Measurements from ENCODE around the gene SPATA22.
"Not testable (repeated sequence)": the region's sequence is repeated elsewhere in the genome, so short reads cannot be mapped to it uniquely, and the experiment has no call there.

SPATA22 gene, protein sequence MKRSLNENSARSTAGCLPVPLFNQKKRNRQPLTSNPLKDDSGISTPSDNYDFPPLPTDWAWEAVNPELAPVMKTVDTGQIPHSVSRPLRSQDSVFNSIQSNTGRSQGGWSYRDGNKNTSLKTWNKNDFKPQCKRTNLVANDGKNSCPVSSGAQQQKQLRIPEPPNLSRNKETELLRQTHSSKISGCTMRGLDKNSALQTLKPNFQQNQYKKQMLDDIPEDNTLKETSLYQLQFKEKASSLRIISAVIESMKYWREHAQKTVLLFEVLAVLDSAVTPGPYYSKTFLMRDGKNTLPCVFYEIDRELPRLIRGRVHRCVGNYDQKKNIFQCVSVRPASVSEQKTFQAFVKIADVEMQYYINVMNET

DNA sequence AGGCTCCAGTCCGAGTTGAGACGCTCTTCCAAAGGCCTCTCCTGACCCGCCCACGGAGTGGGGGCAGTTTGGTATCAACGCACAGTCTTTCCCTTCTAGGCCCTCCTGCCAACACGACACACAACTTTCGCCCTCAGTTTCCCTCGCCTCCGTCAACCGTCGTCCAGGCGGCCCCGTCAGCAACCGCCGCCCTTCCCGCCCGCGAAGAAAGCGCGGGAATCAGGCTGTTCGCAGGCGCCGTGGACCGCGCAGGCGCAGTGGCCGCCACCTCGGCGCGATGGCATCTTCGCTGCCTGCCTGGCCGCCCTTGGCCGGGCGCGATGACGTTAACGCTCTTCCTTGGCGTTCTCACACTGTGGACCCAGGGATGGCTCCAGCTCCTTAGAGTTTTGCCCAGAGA is at the start of gene SPATA22:
TSS of gene SPATA22 (minus strand) at position 221 of the 400 bp plus-strand sequence. CDS start 2,494 bp downstream, outside the sequence.
- DNase-seq = no peak

DNA sequence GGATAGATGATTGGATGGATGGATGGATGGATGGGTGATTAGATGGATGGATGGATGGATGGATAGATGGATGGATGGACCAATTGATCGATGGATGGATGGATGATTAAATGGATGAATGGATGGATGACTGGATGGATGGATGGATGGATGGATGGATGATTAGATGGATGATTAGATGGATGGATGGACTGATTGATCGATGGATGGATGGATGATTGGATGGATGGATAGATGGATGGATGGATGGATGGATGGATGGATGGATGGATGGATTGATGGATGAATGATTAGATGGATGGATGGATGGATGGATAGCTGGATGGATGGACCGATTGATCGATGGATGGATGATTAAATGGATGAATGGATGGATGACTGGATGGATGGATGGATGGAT is 47.9 kb upstream of the SPATA22 start:
- DNase-seq = not testable (repeated sequence)

DNA sequence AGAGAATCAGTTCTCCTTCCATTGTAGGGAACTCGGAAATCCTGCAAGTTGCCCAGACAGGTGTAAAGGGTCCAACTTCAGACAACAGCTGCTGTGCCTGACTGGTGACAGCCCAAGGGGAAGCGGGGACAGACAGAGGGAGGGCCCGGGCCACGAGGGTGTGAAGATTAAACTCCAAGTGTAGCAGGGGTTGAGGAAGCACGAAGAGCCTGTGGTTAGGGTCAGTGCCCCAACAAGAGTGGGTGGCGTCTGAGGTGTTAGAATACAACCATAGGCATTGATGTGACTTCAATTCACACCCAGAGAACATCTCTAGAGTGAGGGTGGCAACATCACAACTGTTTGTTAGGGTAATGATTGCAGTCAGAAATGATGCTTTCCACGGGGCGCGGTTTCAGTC is 43.3 kb upstream of the SPATA22 start:
- no peak for DNase-seq

DNA sequence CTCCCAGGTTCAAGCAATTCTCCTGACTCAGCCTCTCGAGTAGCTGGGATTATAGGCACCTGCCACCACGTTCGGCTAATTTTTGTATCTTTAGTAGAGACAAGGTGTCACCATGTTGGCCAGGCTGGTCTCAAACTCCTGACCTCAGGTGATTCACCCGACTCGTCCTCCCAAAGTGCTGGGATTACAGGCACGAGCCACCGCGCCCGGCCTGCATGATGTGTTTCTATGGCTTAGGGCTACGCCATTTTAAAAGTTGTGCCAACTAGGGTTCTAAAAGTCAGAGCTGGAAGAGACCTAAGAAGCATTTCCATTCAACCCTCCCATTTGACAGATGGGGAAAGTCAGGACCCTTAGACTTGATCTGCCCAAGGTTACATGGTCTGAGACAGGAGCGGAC is 42.5 kb upstream of the SPATA22 start:
- DNase-seq = not testable (repeated sequence)

DNA sequence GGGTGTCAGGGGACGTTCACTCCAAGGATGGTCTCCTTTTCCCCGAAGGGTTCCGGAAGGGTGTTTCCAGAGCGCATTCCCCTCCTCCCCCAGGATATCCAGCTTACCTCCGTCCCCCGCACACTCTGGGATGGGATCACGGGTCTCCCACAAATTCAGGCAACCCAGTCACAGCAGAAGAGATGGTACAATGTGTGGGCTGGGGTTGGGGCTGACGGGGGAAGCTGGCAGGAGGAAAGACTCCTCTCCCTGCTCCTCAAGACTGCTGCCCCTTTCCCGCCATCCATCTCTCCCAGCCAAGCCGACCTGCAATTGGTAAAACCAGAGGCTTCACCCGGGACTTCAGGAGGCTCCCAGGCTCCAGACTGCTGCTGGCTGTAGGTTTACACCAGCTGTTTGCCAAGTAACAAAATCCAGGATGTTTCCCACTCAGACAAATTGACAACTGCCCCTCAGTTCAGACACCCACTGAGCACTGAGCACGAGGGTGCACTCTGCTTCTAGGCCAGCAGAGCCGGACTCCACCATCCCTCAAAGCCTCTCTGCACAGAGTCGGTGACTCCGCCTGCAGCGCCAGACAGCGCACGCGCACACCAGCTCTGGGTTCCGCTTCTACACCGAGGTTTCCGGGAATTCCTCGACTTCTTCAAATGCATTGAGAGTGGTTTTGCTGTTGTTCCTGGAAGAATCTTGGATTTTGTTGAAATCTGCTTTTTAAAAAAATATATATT is 41.9 kb upstream of the SPATA22 start:
- no peak for DNase-seq

DNA sequence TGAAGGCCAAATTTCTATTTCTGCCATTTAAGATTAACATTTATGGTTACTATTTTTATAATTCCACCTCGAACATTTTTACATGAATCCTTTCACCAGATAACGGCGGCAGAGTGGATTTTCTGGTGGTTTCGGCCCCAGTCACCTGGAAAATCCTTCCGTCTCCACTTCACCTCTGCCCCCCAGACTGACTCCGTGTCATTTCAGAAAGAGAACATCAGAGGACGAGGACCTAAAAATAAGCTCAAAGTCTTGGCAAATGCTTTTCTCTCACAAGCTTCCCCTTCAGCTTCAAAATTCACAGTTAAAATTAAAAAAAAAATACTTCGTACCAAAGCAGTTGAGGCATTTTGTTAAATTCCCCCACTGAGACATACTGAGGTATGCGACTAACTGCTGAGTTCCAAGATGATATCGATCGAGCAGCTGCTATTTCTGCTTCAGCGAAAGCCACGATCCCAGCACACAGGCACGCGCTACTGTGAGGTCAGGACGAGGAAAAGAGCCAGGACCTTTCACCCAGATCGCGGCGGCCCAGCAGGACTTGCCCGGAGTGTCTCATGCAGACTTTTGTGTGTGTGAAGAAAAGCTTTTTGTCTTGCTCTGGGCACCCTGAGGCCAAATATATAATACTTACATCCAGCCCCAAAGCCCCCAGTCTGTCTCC is 41.0 kb upstream of the SPATA22 start:
- no peak for DNase-seq

DNA sequence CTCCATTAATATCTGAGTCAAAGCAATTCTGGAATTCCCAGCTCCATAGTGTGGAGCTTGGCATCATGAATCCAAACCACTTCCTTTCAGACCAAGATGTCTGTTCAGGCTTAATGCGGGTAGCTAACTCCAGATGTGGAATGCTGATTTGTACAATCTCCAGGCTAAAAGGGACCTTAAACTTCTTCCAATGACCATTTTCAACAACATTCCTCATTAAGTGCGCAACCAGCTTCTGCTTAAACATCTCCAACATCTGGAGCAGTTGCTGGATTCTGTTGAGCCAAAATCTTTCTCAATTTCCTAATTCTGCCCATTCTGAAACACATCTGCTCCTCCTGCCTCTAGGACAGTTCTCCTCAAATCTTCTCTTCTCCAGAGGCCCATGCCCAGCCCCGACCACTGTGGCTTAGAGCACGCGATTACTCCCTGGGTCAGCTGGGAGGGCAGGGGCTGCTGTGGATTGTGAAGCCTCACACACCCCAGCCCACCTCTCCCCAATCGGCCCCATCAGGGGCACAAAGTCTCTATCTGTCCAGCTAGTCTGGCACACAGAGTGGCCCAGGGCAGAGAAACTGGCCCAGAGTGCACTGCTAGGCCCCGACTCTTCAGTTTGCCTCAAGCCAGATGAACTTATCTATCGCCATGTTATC is 40.4 kb upstream of the SPATA22 start:
- no peak for DNase-seq

DNA sequence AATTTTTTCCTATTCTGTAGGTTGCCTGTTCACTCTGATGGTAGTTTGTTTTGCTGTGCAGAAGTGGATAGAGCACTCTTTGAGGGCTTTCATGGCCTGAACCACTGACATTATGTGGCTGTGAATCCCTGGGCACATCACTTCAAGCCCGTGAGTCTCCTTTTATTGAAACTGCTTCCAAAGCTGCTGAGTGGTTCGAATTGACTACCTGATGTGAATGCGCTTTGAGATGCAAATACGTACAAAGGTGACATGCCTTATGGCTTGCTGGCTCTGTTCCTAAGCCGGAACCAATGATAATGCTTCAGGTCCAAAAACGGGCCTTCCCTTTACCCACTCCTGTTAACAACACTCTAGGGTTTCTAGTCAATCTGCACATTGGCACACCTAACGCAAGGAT is 38.5 kb upstream of the SPATA22 start:
- DNase-seq = no peak

DNA sequence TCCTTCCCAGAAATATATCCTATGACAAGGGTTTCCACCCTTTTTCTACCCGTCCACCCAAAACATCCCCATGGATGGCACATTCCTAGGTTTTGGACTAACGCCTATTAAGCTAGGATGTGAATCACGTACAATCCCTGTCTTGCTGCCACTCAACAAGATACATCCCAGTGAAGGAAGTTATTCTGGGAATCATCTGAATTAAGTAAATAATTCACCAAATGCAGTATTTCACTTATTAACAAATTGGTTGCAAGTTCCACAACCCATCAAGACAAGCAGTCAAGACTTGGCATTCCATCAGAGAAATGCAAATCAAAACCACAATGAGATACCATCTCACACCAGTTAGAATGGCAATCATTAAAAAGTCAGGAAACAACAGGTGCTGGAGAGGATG is 36.2 kb upstream of the SPATA22 start:
- DNase-seq = no peak

DNA sequence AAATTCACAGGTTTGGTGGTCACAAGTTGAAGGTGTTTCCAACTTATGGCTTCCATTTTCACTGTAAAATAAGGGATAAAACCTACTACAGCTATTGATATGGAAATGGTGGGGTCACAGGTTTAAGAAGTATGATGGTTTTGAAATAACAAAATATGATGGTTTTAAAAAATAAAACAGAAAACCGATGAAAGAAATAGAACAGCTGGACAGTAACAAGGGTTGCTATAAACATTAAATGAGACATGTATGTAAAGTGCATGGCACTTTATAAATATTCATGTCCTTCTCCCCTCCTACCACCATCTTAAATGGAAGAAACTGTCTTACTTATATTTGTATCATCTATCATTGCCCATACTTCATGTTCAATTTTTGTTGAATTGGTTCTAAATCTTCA is 35.5 kb upstream of the SPATA22 start:
- DNase-seq = no peak

DNA sequence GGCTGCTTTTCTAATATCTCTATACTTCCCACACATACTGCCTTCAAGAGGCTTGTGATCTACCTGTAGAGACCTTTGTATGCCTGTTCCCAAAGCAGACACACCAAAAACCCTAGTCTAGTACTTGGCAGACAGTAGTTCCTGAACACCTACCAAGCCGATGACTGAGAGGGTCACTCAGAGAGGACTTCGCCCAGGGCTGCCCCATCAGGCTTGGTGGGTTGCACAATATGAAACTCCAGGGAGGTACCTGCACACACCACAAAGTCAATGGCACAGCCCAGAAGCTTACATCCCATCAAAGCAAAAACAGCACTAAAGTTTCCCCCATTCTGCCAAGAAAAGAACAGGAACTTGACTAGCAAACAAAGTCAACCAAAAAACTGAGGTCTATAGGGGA is 34.4 kb upstream of the SPATA22 start:
- DNase-seq = no peak

DNA sequence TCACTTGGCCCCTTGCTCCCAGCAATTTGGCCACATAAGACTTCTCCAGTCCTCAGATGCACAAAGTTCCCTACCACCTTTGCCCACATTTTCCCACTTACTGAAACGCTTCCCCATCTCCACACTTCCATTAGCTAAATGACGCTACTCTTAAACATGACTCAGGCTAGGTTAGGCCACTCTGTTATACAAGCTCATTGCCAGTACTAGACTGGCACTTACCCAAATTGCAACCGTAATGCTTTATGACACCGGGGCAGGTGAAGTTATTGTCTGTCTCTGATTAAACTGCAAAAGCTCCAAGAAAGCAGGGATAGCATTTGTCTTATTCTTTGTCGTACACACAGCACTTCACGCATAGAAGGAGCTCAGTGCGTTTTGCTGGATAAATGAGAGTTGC is 33.4 kb upstream of the SPATA22 start:
- DNase-seq = no peak

DNA sequence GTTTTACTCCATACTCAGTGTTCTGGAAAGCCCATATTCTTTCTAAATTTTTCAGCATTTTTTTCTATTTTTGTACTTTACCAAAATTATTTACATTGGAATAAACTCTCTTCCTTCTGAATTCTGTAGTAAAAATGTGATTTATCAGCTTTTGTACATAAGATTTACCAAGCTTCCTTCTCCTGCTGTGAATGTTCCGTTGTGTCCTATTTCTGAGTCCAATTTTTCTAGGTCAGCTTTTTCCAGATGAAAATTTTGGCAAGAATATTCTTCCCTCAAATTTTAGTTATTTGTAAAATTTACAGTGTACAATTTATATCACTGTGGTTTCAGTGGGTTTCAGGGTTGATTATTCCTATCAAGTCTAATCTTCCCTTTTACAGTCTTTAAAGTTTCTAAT is 31.7 kb upstream of the SPATA22 start:
- DNase-seq = no peak

DNA sequence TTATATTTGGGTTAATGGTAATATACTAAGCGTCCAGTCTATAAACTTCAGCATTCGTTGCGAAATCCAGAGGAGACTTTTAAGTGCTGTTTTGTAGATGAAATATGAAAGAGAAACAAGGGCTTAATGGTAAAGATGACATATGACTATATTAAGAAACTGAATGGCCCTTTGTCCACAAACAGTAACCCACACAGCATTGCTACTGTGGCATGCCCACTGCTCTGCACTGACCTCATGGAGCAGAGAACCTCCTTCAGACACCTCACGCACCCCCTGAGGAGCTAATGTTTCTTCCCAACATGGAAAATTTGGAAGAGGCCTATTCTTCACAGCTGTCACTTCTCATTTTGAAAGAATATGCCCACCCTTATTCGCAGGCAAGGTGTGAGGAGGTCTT is 30.8 kb upstream of the SPATA22 start:
- no peak for DNase-seq

DNA sequence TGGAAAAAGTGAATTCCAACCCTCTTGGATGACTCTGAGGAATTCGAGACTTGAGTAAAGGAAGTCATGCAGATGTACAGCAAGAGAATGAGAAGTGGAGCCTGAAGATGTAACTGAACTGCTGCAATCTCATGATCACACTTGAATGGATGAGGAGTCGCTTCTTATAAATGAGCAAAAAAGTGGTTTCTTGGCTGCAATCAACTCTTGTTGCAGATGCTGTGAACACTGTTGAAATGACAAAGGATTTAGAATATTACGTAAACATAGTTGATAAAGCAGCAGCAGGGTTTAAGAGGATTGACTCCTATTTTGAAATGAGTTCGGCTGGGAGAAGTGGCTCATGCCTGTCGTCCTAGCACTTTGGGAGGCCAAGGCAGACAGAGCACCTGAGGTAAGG is 29.7 kb upstream of the SPATA22 start:
- no peak for DNase-seq

DNA sequence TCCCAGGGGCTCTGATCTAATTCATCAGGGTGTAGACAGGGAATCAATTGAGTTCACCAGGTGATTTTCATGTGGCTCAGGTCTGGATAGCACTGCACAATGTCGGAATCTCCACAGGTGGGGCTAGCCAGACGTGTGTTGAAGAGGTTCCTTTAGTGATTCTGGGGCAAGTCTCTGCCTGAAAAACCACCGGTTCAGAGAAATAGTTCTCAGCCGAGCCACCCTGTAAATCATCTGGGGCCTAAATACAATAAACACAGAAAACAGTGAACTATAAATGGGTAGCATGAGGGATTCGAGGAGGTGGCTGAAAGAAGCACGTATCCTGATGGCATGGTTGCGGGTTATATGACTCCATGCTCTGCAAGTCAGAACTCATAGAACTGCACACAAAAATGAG is 25.5 kb upstream of the SPATA22 start:
- DNase-seq = no peak

DNA sequence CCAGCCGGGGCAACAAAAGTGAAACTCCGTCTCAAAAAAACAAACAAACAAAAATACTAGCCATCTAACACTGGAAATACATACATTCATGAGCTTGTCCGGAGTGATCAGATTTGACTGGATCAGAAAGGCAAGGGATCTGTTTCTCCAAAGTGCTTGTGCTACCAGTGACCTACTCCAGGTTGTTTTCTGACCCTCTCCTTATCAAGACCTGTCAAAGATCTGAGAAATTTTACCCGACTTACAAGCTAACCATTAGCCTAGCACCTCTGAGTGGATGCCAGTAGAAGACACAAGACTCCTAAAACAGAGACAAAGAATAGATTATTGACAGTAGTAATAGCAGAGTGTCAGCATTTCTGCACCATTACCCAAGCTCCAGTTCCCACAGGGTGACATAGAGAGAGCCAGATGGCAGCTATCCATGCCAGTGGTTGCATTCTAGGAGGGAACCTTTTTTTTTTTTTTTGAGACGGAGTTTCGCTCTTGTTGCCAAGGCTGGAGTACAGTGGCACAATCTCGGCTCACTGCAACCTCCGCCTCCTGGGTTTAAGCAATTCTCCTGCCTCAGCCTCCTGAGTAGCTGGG is 14.0 kb upstream of the SPATA22 start:
- no peak for DNase-seq

DNA sequence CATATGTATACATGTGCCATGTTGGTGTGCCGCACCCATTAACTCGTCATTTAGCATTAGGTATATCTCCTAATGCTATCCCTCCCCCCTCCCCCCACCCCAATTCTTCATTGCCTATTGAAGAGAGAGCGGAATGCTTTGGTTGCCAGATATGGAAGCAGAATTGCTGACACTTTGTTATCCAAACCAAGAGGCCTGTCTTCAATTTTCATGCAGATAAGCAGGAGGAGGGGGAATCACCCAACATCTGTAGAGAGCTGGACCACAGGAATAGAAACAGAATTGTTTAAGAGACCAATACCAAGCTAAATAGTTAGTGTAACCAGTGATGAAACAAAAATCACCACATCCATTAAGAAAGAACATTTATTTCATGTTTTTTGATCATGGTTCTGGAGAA is 11.2 kb upstream of the SPATA22 start:
- no peak for DNase-seq

DNA sequence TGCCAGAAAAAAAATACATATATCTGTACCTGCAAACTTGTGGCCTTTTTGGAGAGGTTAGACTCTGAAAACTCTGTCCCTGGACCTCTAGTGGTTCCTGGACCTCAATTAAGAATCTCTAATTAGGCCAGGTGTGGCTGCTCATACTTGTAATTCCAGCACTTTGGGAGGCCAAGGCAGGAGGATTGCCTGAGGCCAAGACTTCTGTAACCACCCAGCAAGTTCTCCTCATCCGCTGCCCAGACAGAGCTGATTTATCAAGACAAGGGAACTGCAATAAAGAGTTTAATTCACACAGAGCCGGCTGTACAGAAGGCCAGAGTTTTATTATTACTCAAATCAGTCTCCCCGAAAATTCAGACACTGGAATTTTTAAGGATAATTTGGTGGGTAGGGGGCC is 8.4 kb upstream of the SPATA22 start:
- no peak for DNase-seq

DNA sequence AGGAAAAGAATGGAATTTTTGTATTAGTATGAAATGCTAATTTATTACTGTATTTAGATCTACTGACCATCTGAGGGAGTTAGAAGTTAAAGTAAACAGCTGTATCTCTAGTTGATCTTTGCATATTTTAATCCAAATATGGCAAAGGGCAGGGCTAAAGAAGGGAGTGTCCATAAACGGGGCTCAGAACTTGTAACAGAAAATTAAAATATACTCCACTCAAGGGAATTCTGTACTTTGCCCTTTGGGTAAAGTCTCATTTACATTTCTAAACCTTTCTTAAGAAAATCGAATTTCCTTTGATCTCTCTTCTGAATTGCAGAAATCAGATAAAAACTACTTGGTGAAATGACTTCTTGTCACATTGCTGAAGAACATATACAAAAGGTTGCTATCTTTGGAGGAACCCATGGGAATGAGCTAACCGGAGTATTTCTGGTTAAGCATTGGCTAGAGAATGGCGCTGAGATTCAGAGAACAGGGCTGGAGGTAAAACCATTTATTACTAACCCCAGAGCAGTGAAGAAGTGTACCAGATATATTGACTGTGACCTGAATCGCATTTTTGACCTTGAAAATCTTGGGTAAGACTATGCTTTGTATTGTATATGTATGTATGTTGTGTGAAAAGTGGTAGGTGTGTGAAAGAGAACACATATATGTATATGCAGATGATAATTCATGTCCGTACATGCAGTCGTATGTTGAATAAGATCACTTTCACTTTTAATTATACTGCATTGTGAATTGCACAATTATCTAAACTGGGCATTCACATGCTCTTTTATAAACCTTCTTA is 4.4 kb upstream of the SPATA22 start, which contains the start of gene ASPA:
TSS of gene ASPA (plus strand) at position 186 of the 799 bp plus-strand sequence. CDS start at position 349, 163 bp downstream.
- DNase-seq = no peak

DNA sequence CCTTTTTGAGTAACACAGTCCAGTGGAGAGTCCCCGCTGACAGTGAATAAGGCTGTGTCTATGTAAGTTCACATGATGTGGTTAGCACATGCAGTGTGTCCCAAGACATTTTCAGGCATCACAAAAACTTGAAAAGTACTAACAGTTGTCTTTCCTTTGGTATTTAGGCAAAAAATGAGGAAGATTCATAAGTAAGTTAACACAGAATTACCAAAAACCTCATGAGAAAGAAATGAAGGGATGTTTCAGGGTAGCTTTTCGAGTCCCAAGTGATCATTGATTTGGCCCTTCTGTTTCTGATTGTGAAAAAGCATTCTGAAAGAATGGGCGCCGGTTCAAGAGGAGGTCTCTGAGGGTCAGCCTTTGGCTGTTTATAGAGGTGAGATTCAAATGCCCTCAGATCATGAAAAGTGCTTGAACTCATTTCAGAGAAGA is 3.6 kb upstream of the SPATA22 start:
- no peak for DNase-seq

DNA sequence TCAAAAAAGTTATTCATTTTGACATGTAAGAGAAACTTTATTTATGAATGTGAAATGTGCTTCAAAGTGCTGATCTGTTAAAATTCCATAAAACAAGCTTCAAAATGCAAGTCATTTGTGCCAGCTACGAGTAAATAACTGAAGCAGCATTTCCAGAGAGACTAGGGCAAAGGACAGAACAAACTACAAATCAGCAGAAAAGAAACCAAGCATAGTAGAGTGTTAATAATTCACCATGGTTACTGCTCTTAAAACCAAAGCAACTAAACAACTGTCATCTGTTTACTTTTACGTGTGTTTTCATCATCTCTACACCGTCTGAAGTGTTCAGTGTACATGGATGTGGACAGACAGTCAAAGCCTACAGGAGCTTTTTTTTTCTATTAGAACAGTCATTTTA is 2.6 kb upstream of the SPATA22 start:
- no peak for DNase-seq
